H1 (cell line): ENCODE results near the gene DHX38. TPM values are rescaled to one million over a fixed set of nuclear protein-coding genes. Genes with fewer than 3 reads are reported as not detected.

Experiments
- BACH1 ChIP-seq: IDR thresholded peaks from 2 replicates; pipeline ENCODE4 v1.6.1; 2012; ENCODE audit warnings: low read length, improper control_type of control experiment
- BCL11A ChIP-seq, 2 experiments: IDR thresholded peaks; one replicate each; pipeline ENCODE4 v1.6.1; 2011; ENCODE audit warnings: low read depth in 2 of 2, low read length in 2 of 2, mild to moderate bottlenecking in 2 of 2
- CBX8 ChIP-seq: fragments of 300-800, 300-1000 bp; sonication (generic); IDR thresholded peaks from 2 replicates; pipeline ENCODE4 v1.7.1; 2016; ENCODE audit warnings: low read depth, low read length, borderline replicate concordance
- CEBPB ChIP-seq: IDR thresholded peaks from 2 replicates; pipeline ENCODE4 v1.6.1; 2012; ENCODE audit warnings: low read depth, low read length
- CHD1 ChIP-seq: IDR thresholded peaks from 2 replicates; pipeline ENCODE4 v1.6.1; 2012; ENCODE audit warnings: low read depth, low read length, improper control_type of control experiment
- CHD2 ChIP-seq: IDR thresholded peaks from 2 replicates; pipeline ENCODE4 v1.6.1; 2012; ENCODE audit warnings: low read length, improper control_type of control experiment
- CTBP2 ChIP-seq: IDR thresholded peaks from 2 replicates; pipeline ENCODE4 v1.7.0; 2011; ENCODE audit warnings: borderline replicate concordance, mild to moderate bottlenecking, moderate library complexity, mixed read lengths, low read length; ENCODE audit not compliant: insufficient read depth, insufficient read length
- FOSL1 ChIP-seq: IDR thresholded peaks from 2 replicates; pipeline ENCODE4 v1.6.1; 2011; ENCODE audit warnings: mild to moderate bottlenecking, low read depth, low read length, moderate library complexity; ENCODE audit not compliant: insufficient read depth
- GTF2F1 ChIP-seq: IDR thresholded peaks from 2 replicates; pipeline ENCODE4 v1.6.1; 2012; ENCODE audit warnings: low read depth, low read length, improper control_type of control experiment, borderline replicate concordance
- HDAC2 ChIP-seq, 2 experiments: fragments of 300-600 bp in 1 of 2; sonication (generic) in 1 of 2; IDR thresholded peaks; 2 replicates each; pipeline ENCODE4 v1.6.1; 2011 to 2012; ENCODE audit warnings: low read depth in 2 of 2, low read length in 2 of 2, mild to moderate bottlenecking in 2 of 2, moderate library complexity in 2 of 2, borderline replicate concordance in 1 of 2, inconsistent platforms in 1 of 2
- KDM1A ChIP-seq: fragments of 200-600, 300-600 bp; sonication (generic); IDR thresholded peaks from 2 replicates; pipeline ENCODE4 v1.7.1; 2016; ENCODE audit warnings: mild to moderate bottlenecking, low read length, borderline replicate concordance
- NANOG ChIP-seq: IDR thresholded peaks from 2 replicates; pipeline ENCODE4 v1.6.1; 2011; ENCODE audit warnings: low read length, low read depth, mild to moderate bottlenecking, inconsistent platforms; ENCODE audit not compliant: insufficient read depth, poor library complexity, severe bottlenecking
- POLR2AphosphoS5 ChIP-seq: IDR thresholded peaks from 2 replicates; pipeline ENCODE4 v1.6.1; 2011; ENCODE audit warnings: low read depth, low read length
- RBBP5 ChIP-seq: IDR thresholded peaks from 2 replicates; pipeline ENCODE4 v1.7.1; 2012; ENCODE audit warnings: low read depth, mild to moderate bottlenecking, inconsistent platforms, low read length, moderate library complexity, borderline replicate concordance
- RFX5 ChIP-seq: IDR thresholded peaks from 2 replicates; pipeline ENCODE4 v1.6.1; 2011; ENCODE audit warnings: low read depth, low read length, improper control_type of control experiment, borderline replicate concordance
- SAP30 ChIP-seq: fragments of 300-600 bp; sonication (generic); IDR thresholded peaks from 2 replicates; pipeline ENCODE4 v1.7.1; 2012; ENCODE audit warnings: low read length, moderate library complexity, mild to moderate bottlenecking, inconsistent platforms; ENCODE audit not compliant: insufficient read depth, insufficient replicate concordance
- SIRT6 ChIP-seq: IDR thresholded peaks from one replicate; pipeline ENCODE4 v1.7.1; 2012; ENCODE audit warnings: low read length, inconsistent platforms
- SIX5 ChIP-seq: IDR thresholded peaks from 2 replicates; pipeline ENCODE4 v1.6.1; 2011; ENCODE audit warnings: mild to moderate bottlenecking, low read depth, low read length
- SP2 ChIP-seq: IDR thresholded peaks from 2 replicates; pipeline ENCODE4 v1.6.1; 2012; ENCODE audit warnings: mild to moderate bottlenecking, low read length, inconsistent platforms
- TCF12 ChIP-seq: IDR thresholded peaks from 2 replicates; pipeline ENCODE4 v1.6.1; 2011; ENCODE audit warnings: low read depth, mild to moderate bottlenecking, low read length
- TEAD4 ChIP-seq: IDR thresholded peaks from 2 replicates; pipeline ENCODE4 v1.6.1; 2012; ENCODE audit warnings: low read depth, low read length, inconsistent platforms, mixed read lengths
- polyA plus RNA-seq, 7 experiments: library from polyadenylated mRNA; depleted of rRNA in 3 of 7; stranded (reverse) in 5 of 7; unstranded in 2 of 7; fragments of >200 nt in 5 of 7; fragments of 200-250 nt in 2 of 7; gene quantifications; 1 replicate in 5 of 7; 2 replicates in 1 of 7; 4 replicates in 1 of 7; pipeline versions ENCODE4 v1.2.1 to v1.2.3, GENCODE V29; 2011 to 2013; ENCODE audit warnings: missing spikeins in 2 of 7, mixed read lengths in 2 of 7
- total RNA-seq: library from RNA; stranded (reverse); fragmentation: NEBNext Ultra II Directional; extraction: Animal tissue kit (Norgen Biotek cat#: 25700); gene quantifications from 2 replicates; pipeline ENCODE4 v1.2.1, GENCODE V29; 2021
- TF ChIP-seq, protein P1 (sequence below), 3 experiments: IDR thresholded peaks; 1 replicate in 2 of 3; 2 replicates in 1 of 3; pipeline versions ENCODE4 v1.5.1 to v1.6.1; 2011; ENCODE audit warnings: low read length in 3 of 3, mild to moderate bottlenecking in 3 of 3, inconsistent platforms in 2 of 3, low read depth in 1 of 3, moderate library complexity in 1 of 3; ENCODE audit not compliant: insufficient read depth in 1 of 3; ENCODE audit errors: control extremely low read depth in 1 of 3

The DHX38 gene
- total and polyA plus RNA-seq, 2 of the 8 experiments (the other 6 are each of a cell fraction or from before 2014, with no cell fraction given) = 27.3 to 53.5 TPM

DNA sequence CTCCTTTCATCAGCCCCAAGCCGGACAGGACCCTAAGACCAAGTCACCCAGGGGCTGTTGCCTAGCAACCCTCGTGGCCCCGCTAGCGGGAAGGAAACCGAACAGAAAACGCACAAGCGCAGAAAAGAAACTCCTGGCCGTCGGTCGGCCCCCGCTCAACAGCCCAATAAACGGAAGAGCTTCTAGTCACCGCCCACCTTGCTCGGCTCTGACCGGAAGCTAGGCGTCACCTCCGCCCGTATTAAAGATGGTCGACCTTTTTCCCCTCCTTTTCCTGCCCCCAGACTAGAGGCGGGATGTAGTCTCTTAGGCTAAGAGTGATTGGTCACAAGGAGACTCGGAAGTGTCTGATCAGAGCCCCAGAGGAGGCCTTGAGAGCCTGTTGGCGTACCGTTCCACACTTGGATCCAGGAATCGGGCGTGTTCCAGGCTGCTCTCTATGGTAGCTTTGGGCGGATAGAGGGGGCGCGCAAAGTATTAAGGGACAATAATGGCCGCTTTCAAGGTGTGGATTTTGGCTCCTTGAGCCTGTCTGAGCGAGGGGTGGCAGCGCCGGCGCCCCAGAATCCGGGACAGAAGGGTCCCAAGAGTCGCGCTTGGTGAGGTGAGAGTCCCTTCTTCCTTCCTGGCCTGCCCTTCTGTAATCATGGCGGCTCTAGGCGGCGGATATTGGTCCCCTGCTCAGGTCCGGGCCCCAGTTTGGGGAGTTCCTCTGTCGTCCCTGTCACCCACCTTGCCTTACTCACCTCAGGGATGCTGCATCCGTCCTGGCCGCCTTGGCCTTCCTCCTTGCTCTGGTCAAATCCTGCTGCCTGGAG, at the start of gene DHX38, which contains the start of gene TXNL4B (continued):
- TF ChIP-seq CTBP2 = no peak
- TF ChIP-seq CHD2 = no peak
- TF ChIP-seq HDAC2 (IDR thresholded peaks at IDR 0.05; ENCODE audit: borderline replicate concordance in 1 of 2, low read depth in 2 of 2, low read length in 2 of 2) = peak; percentile 36 to 51; a peak in 2 of 4 replicates
- TF ChIP-seq RBBP5 = peak; percentile 39; the same call in 1 of the 2 replicates
- no peak for TF ChIP-seq SAP30
- TF ChIP-seq KDM1A = no peak
- no peak for TF ChIP-seq CHD1
- no peak for TF ChIP-seq CEBPB
- TF ChIP-seq GTF2F1 = no peak
- 0 out of 2 replicates have a peak, but pooled peaks have one; percentile 6 for TF ChIP-seq TCF12
- peak; percentile 74 for TF ChIP-seq SP2
- TF ChIP-seq TEAD4 = no peak
- no peak for TF ChIP-seq SIRT6
- TF ChIP-seq POLR2AphosphoS5 = peak; percentile 87
- TF ChIP-seq BACH1 = no peak
- TF ChIP-seq CBX8 = no peak
- no peak for TF ChIP-seq FOSL1
- no peak for TF ChIP-seq BCL11A (IDR thresholded peaks at IDR 0.05; ENCODE audit: low read depth in 2 of 2, low read length in 2 of 2)
- TF ChIP-seq, protein P1, sequence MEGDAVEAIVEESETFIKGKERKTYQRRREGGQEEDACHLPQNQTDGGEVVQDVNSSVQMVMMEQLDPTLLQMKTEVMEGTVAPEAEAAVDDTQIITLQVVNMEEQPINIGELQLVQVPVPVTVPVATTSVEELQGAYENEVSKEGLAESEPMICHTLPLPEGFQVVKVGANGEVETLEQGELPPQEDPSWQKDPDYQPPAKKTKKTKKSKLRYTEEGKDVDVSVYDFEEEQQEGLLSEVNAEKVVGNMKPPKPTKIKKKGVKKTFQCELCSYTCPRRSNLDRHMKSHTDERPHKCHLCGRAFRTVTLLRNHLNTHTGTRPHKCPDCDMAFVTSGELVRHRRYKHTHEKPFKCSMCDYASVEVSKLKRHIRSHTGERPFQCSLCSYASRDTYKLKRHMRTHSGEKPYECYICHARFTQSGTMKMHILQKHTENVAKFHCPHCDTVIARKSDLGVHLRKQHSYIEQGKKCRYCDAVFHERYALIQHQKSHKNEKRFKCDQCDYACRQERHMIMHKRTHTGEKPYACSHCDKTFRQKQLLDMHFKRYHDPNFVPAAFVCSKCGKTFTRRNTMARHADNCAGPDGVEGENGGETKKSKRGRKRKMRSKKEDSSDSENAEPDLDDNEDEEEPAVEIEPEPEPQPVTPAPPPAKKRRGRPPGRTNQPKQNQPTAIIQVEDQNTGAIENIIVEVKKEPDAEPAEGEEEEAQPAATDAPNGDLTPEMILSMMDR (IDR thresholded peaks at IDR 0.05; ENCODE audit: control extremely low read depth in 1 of 3, insufficient read depth in 1 of 3, low read depth in 1 of 3, low read length in 3 of 3) = no peak
- TF ChIP-seq RFX5 = no peak
- TF ChIP-seq SIX5 = peak; percentile 28; the same call in 1 of the 2 replicates
- peak; percentile 34 for TF ChIP-seq NANOG
